ENCODE results near the gene CNDP1.

CNDP1 gene

GRCh38 chr18:74609535-74609934 is 75.2 kb downstream of the CNDP1 start:
- H3K27ac ChIP-seq, result no peak overlapping the region
- TF ChIP-seq CTCF (IDR thresholded peaks at IDR 0.05), result no peak
- TF ChIP-seq ZFX (IDR thresholded peaks at IDR 0.05; ENCODE audit: borderline replicate concordance), result no peak

GRCh38 chr18:74610051-74610615 is 75.8 kb downstream of the CNDP1 start:
- no peak for TF ChIP-seq ZFX (IDR thresholded peaks at IDR 0.05; ENCODE audit: borderline replicate concordance)
- TF ChIP-seq CTCF (IDR thresholded peaks at IDR 0.05), result no peak
- H3K27ac ChIP-seq, result no peak overlapping the region

- H3K27ac ChIP-seq, result no peak overlapping the region
- TF ChIP-seq CTCF (IDR thresholded peaks at IDR 0.05) (no peak), ZFX (IDR thresholded peaks at IDR 0.05; ENCODE audit: borderline replicate concordance) (no peak)
Measured at GRCh38 chr18:74610860-74611259, 76.6 kb downstream of the CNDP1 start.

GRCh38 chr18:74611765-74612164 is 77.5 kb downstream of the CNDP1 start:
- no peak for TF ChIP-seq ZFX (IDR thresholded peaks at IDR 0.05; ENCODE audit: borderline replicate concordance)
- no peak overlapping the region for H3K27ac ChIP-seq

GRCh38 chr18:74613381-74613780 is 79.1 kb downstream of the CNDP1 start:
- no peak overlapping the region for H3K27ac ChIP-seq
- TF ChIP-seq CTCF (IDR thresholded peaks at IDR 0.05), result no peak
- TF ChIP-seq ZFX (IDR thresholded peaks at IDR 0.05; ENCODE audit: borderline replicate concordance), result no peak

GRCh38 chr18:74616494-74616893 is 82.2 kb downstream of the CNDP1 start:
- H3K27ac ChIP-seq, result no peak overlapping the region
- TF ChIP-seq CTCF (IDR thresholded peaks at IDR 0.05), result no peak
- no peak for TF ChIP-seq ZFX (IDR thresholded peaks at IDR 0.05; ENCODE audit: borderline replicate concordance)

GRCh38 chr18:74617486-74617885 is 83.2 kb downstream of the CNDP1 start:
- TF ChIP-seq ZFX (IDR thresholded peaks at IDR 0.05; ENCODE audit: borderline replicate concordance), result no peak
- no peak for TF ChIP-seq CTCF (IDR thresholded peaks at IDR 0.05)
- H3K27ac ChIP-seq, result no peak overlapping the region

- H3K27ac ChIP-seq, result no peak overlapping the region
- TF ChIP-seq ZFX (IDR thresholded peaks at IDR 0.05; ENCODE audit: borderline replicate concordance) (no peak), CTCF (IDR thresholded peaks at IDR 0.05) (no peak)
Measured at GRCh38 chr18:74622072-74622471, 87.8 kb downstream of the CNDP1 start.

Data from 22Rv1 (cell line).